ENCODE measurements around the gene LRP1B. TPM values are rescaled to one million over a fixed set of nuclear protein-coding genes. Genes with fewer than 3 reads are reported as not detected.
"Not testable (repeated sequence)": the region's sequence is repeated elsewhere in the genome, so short reads cannot be mapped to it uniquely, and the experiment has no call there.

Gene LRP1B
- total and polyA plus RNA-seq, 7 experiments from 2014 or later: 0.10 TPM; not detected in 6

GRCh38 chr2:140990416-140990815, 1140.4 kb downstream of the LRP1B start:
- H3K9me3 Mint-ChIP-seq: peaks cover 0 to 10% (median 0%) of the 10 kb centered on the region in 11 donors
- Histone ChIP-seq H3K4me1 (ENCODE audit: control insufficient read depth in 2 of 2, insufficient read depth in 2 of 2, low read length in 2 of 2) (no peaks in the 10 kb centered on the region), H3K27me3 (ENCODE audit: control insufficient read depth in 2 of 2, insufficient read depth in 2 of 2, low read length in 2 of 2) (no peaks in the 10 kb centered on the region), H3K36me3 (ENCODE audit: control insufficient read depth in 2 of 3, insufficient read depth in 3 of 3, low read length in 3 of 3) (no peaks in the 10 kb centered on the region), H3K27ac (ENCODE audit: low read depth, low read length) (no peak overlapping the region), H3K4me3 (ENCODE audit: low read length) (no peak overlapping the region), H3K9me3 (ENCODE audit: control insufficient read depth in 2 of 3, low read length in 3 of 3) (no peaks in the 10 kb centered on the region)
- no peaks in the 10 kb centered on the region for H3K4me1 Mint-ChIP-seq
- no peaks in the 10 kb centered on the region for H3K36me3 Mint-ChIP-seq
- H3K27me3 Mint-ChIP-seq: no peaks in the 10 kb centered on the region
- no peak overlapping the region for H3K27ac Mint-ChIP-seq
- ChIA-PET POLR2A (no interaction called here), CTCF (interaction anchor here (0.5 kb wide), 1 partner anchor 1335 kb away, joined by 3 read pairs; no protein-coding TSS in a partner anchor)
- intact Hi-C loops (cut with micrococcal nuclease): no loop called here
- DNase-seq (no peak), ATAC-seq (no peak)
- no peak overlapping the region for H3K4me3 Mint-ChIP-seq

- Histone ChIP-seq H3K4me3 (ENCODE audit: low read length) (no peak overlapping the region), H3K27ac (ENCODE audit: low read depth, low read length) (no peak overlapping the region), H3K36me3 (ENCODE audit: control insufficient read depth in 2 of 3, insufficient read depth in 3 of 3, low read length in 3 of 3) (no peaks in the 10 kb centered on the region), H3K9me3 (ENCODE audit: control insufficient read depth in 2 of 3, low read length in 3 of 3) (no peaks in the 10 kb centered on the region), H3K4me1 (ENCODE audit: control insufficient read depth in 2 of 2, insufficient read depth in 2 of 2, low read length in 2 of 2) (no peaks in the 10 kb centered on the region), H3K27me3 (ENCODE audit: control insufficient read depth in 2 of 2, insufficient read depth in 2 of 2, low read length in 2 of 2) (no peaks in the 10 kb centered on the region)
- Mint-ChIP-seq H3K27ac (no peak overlapping the region), H3K36me3 (no peaks in the 10 kb centered on the region), H3K4me3 (no peak overlapping the region), H3K4me1 (no peaks in the 10 kb centered on the region), H3K9me3 (peaks cover 0 to 10% (median 0%) of the 10 kb centered on the region in 11 donors), H3K27me3 (no peaks in the 10 kb centered on the region)
- ChIA-PET CTCF (no interaction called here), POLR2A (no interaction called here)
- DNase-seq: no peak
- ATAC-seq: no peak
- intact Hi-C loops (cut with micrococcal nuclease): no loop called here
These were observed 1142.2 kb downstream of the LRP1B start for GRCh38 chr2:140988597-140988996.

- H3K4me1 Mint-ChIP-seq: no peaks in the 10 kb centered on the region
- H3K4me3 ChIP-seq (ENCODE audit: low read length): no peak overlapping the region
- ATAC-seq (no peak), DNase-seq (no peak)
- ChIA-PET CTCF (no interaction called here), POLR2A (no interaction called here)
- no peaks in the 10 kb centered on the region for H3K9me3 ChIP-seq (ENCODE audit: control insufficient read depth in 2 of 3, low read length in 3 of 3)
- intact Hi-C loops (cut with micrococcal nuclease): no loop called here
- no peaks in the 10 kb centered on the region for H3K27me3 Mint-ChIP-seq
- H3K27ac Mint-ChIP-seq: no peak overlapping the region
- H3K36me3 Mint-ChIP-seq: no peaks in the 10 kb centered on the region
- no peaks in the 10 kb centered on the region for H3K4me1 ChIP-seq (ENCODE audit: control insufficient read depth in 2 of 2, insufficient read depth in 2 of 2, low read length in 2 of 2)
- no peak overlapping the region for H3K27ac ChIP-seq (ENCODE audit: low read depth, low read length)
- no peak overlapping the region for H3K4me3 Mint-ChIP-seq
- H3K9me3 Mint-ChIP-seq: peaks cover 0 to 7% (median under 1%) of the 10 kb centered on the region in 11 donors
- H3K27me3 ChIP-seq (ENCODE audit: control insufficient read depth in 2 of 2, insufficient read depth in 2 of 2, low read length in 2 of 2): no peaks in the 10 kb centered on the region
- no peaks in the 10 kb centered on the region for H3K36me3 ChIP-seq (ENCODE audit: control insufficient read depth in 2 of 3, insufficient read depth in 3 of 3, low read length in 3 of 3)
These were observed 1144.4 kb downstream of the LRP1B start for GRCh38 chr2:140986456-140986855.

GRCh38 chr2:140975237-140975636, 1155.6 kb downstream of the LRP1B start:
- Histone ChIP-seq H3K27ac (ENCODE audit: low read depth, low read length) (no peak overlapping the region), H3K9me3 (ENCODE audit: control insufficient read depth in 2 of 3, low read length in 3 of 3) (no peaks in the 10 kb centered on the region), H3K27me3 (ENCODE audit: control insufficient read depth in 2 of 2, insufficient read depth in 2 of 2, low read length in 2 of 2) (no peaks in the 10 kb centered on the region), H3K4me3 (ENCODE audit: low read length) (no peak overlapping the region), H3K36me3 (ENCODE audit: control insufficient read depth in 2 of 3, insufficient read depth in 3 of 3, low read length in 3 of 3) (no peaks in the 10 kb centered on the region), H3K4me1 (ENCODE audit: control insufficient read depth in 2 of 2, insufficient read depth in 2 of 2, low read length in 2 of 2) (no peaks in the 10 kb centered on the region)
- H3K27ac Mint-ChIP-seq: no peak overlapping the region
- H3K4me1 Mint-ChIP-seq: no peaks in the 10 kb centered on the region
- H3K36me3 Mint-ChIP-seq: no peaks in the 10 kb centered on the region
- DNase-seq (no peak), ATAC-seq (no peak)
- no peaks in the 10 kb centered on the region for H3K27me3 Mint-ChIP-seq
- POLR2A ChIA-PET: no interaction called here
- peaks cover 2 to 21% (median 9%) of the 10 kb centered on the region in 11 donors for H3K9me3 Mint-ChIP-seq
- CTCF ChIA-PET: interaction anchor here (0.7 kb wide), 1 partner anchor 1020 kb away, joined by 3 read pairs; no protein-coding TSS in a partner anchor
- intact Hi-C loops (cut with micrococcal nuclease): no loop called here
- H3K4me3 Mint-ChIP-seq: no peak overlapping the region

GRCh38 chr2:140972724-140973123, 1158.1 kb downstream of the LRP1B start:
- Histone ChIP-seq H3K36me3 (ENCODE audit: control insufficient read depth in 2 of 3, insufficient read depth in 3 of 3, low read length in 3 of 3) (no peaks in the 10 kb centered on the region), H3K4me3 (ENCODE audit: low read length) (no peak overlapping the region), H3K4me1 (ENCODE audit: control insufficient read depth in 2 of 2, insufficient read depth in 2 of 2, low read length in 2 of 2) (no peaks in the 10 kb centered on the region), H3K27ac (ENCODE audit: low read depth, low read length) (no peak overlapping the region), H3K27me3 (ENCODE audit: control insufficient read depth in 2 of 2, insufficient read depth in 2 of 2, low read length in 2 of 2) (no peaks in the 10 kb centered on the region), H3K9me3 (ENCODE audit: control insufficient read depth in 2 of 3, low read length in 3 of 3) (no peaks in the 10 kb centered on the region)
- Mint-ChIP-seq H3K9me3 (peaks cover 0 to 27% (median 15%) of the 10 kb centered on the region in 11 donors), H3K27ac (no peak overlapping the region), H3K27me3 (no peaks in the 10 kb centered on the region), H3K4me3 (no peak overlapping the region), H3K36me3 (no peaks in the 10 kb centered on the region), H3K4me1 (no peaks in the 10 kb centered on the region)
- CTCF ChIA-PET: no interaction called here
- ATAC-seq (no peak), DNase-seq (no peak)
- POLR2A ChIA-PET: no interaction called here
- intact Hi-C loops (cut with micrococcal nuclease): no loop called here

- POLR2A ChIA-PET; H3K36me3 ChIP-seq (ENCODE audit: control insufficient read depth in 2 of 3, insufficient read depth in 3 of 3, low read length in 3 of 3); H3K27me3 ChIP-seq (ENCODE audit: control insufficient read depth in 2 of 2, insufficient read depth in 2 of 2, low read length in 2 of 2); H3K27ac Mint-ChIP-seq; H3K9me3 ChIP-seq (ENCODE audit: control insufficient read depth in 2 of 3, low read length in 3 of 3); H3K4me1 ChIP-seq (ENCODE audit: control insufficient read depth in 2 of 2, insufficient read depth in 2 of 2, low read length in 2 of 2); H3K4me3 ChIP-seq (ENCODE audit: low read length); H3K27me3 Mint-ChIP-seq; DNase-seq; ATAC-seq; H3K27ac ChIP-seq (ENCODE audit: low read depth, low read length); H3K36me3 Mint-ChIP-seq; H3K4me1 Mint-ChIP-seq; intact Hi-C loops (cut with micrococcal nuclease); CTCF ChIA-PET; H3K4me3 Mint-ChIP-seq: not testable (repeated sequence)
- H3K9me3 Mint-ChIP-seq: peaks cover 0 to 11% (median 5%) of the 10 kb centered on the region in 11 donors
These were observed 1166.5 kb downstream of the LRP1B start for GRCh38 chr2:140964324-140964723.

- ChIA-PET CTCF (no interaction called here), POLR2A (no interaction called here)
- Histone ChIP-seq H3K27me3 (ENCODE audit: control insufficient read depth in 2 of 2, insufficient read depth in 2 of 2, low read length in 2 of 2) (no peaks in the 10 kb centered on the region), H3K4me1 (ENCODE audit: control insufficient read depth in 2 of 2, insufficient read depth in 2 of 2, low read length in 2 of 2) (no peaks in the 10 kb centered on the region), H3K9me3 (ENCODE audit: control insufficient read depth in 2 of 3, low read length in 3 of 3) (no peaks in the 10 kb centered on the region), H3K4me3 (ENCODE audit: low read length) (no peak overlapping the region), H3K27ac (ENCODE audit: low read depth, low read length) (no peak overlapping the region), H3K36me3 (ENCODE audit: control insufficient read depth in 2 of 3, insufficient read depth in 3 of 3, low read length in 3 of 3) (no peaks in the 10 kb centered on the region)
- intact Hi-C loops (cut with micrococcal nuclease): no loop called here
- Mint-ChIP-seq H3K27ac (no peak overlapping the region), H3K9me3 (peaks cover 0 to 17% (median 5%) of the 10 kb centered on the region in 11 donors), H3K27me3 (no peaks in the 10 kb centered on the region), H3K4me1 (no peaks in the 10 kb centered on the region), H3K36me3 (no peaks in the 10 kb centered on the region), H3K4me3 (no peak overlapping the region)
- ATAC-seq: no peak
- no peak for DNase-seq
These were observed 1180.9 kb downstream of the LRP1B start for GRCh38 chr2:140949932-140950331.

Measured in naive thymus-derived CD4-positive, alpha-beta T cell (primary cell).